NOMO-1 (cell line): Measurements from ENCODE around the gene CACNA1S.
A peak's percentile ranks its signal among the peaks of the same experiment; 100 is the strongest.

Experiments
- DNase-seq, 2 experiments: peaks; one replicate each; lab custom pipeline; 2025; ENCODE audit not compliant: unreplicated experiment in 2 of 2; lab: John Stamatoyannopoulos, UW

CACNA1S gene

DNA sequence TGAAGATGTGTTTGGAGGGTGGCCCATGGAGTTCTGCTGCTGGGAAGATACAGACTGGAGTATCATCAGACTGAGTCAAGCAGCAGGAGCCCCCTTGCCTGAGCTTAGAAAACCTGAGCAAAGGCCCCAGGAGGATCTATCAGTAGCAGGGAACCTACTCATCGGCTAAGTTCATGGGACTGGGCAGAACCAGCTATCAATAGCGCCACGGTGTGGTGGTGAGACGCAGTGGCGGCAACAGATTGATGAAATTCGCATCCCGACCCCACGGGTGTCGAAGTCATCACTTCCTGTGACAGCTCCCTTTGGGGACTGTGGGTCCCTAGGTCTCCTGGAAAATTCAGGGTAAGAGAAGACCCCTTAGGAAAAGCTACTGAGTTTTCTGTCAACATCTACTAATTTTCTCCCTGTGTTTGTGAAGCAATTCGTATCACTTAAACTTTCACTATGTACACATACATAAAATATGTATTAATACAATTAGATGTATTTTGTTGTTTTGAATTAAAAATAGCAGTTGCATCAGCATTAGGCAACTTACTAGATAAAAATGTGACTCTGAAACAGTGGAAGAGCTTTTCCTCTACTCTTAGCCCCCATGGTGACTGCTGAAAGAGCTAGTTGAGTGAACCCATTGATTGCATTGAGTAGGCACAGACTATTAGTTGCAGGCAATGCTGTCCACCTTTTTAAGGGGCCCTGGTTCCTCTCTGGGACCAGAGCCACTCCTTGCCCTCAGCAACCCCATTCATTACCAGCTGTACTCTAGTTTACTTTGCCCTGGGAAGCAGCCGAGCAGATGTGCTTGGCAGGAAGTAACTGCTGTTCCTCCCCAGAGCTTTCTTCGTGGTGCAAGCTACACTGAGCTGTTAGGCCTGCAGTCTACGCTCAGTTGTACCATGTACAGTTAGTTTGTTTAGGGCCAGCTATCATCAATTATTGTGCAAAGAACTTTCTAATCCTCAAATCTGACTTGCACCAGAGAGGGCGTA lies 7.3 kb upstream of the CACNA1S start:
- DNase-seq = peak; percentile 39 to 49

DNA sequence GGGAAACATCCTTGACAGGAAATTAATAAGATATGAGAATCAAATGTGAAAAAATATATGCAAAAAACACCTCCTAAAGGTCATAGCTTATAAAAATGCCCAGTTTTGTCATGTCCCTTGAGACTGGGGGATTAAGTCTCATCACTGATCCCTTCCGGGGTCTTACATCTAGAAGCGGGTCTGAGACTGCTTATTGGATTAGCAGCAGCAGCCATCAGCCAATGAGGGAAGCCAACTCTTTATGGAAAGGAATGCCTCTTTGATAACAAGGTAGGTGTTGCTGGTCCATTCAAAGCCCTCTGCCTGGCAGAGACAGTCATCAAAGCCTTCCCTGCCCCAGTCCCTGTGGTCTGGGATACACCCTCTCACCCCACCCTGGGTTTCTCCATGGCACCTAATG lies 3.9 kb upstream of the CACNA1S start:
- no peak for DNase-seq

DNA sequence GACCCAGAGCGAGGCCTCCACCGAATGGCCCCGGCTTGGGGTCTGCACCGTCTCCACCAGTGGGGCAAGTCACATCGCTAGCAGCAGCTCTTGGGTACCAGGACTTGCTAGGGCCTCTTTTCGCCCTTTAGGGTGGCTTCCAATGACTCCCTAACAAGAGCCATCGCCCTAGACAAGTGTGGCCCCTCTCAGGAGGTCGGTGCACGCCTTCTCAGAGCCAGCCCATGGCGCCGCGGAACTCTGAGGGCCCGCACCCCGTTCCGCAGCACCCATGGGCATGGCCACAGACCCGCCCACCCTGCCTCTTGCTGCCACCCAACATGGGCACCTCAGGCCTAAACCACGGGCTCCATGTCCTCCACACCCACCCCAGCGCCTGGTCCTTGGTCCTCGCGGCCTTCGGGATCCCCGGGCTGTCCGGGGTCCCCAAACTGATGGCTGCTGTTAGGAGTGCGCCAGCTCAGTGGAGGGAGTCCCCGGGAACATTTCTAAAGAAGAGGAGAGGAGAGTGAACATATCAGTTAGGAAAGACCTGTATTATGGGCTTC lies 3.2 kb upstream of the CACNA1S start:
- no peak for DNase-seq

DNA sequence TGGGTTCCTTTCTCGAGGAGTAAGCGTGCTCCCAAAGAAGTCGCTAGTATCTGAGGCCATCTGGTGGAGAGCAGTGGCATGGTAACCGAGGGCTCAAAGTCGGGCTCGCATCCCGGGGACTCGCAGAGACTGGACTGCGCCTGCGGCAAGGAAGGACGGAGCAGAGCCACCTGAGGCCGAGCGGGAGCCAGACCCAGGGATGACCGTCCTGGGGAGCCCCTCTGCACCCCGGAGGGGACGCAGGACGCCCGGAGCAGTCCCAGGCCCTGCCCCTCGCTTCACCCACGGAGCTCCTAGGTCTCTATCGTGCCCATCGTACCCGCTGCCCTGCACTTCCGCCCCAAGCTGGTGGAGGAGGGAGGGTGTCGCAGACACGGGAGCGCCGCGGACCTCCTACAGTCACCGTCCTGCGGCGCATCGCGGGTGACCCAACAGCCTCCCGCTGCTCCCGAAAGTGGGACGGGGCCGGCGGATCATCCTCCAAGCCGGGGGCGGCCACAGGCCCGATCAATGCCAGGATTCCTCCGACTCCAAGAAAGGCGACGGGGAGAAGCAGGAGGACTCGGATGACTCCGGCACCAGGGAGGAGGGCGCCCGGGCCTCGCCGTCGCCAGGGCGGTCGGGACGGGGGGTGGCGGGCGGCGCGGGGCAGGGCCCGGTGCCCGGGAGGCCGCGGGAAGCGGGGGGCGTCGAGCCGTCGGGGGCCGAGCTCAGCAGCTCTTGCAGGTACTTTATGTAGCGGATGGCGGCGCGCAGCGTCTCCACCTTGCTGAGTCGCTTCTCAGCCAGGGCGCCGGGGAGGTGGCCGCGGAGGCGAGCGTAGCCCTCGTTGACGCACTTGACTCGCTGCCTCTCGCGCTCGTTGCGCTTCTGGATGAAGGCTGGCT lies 2.3 kb upstream of the CACNA1S start:
- DNase-seq = peak; percentile 85

DNA sequence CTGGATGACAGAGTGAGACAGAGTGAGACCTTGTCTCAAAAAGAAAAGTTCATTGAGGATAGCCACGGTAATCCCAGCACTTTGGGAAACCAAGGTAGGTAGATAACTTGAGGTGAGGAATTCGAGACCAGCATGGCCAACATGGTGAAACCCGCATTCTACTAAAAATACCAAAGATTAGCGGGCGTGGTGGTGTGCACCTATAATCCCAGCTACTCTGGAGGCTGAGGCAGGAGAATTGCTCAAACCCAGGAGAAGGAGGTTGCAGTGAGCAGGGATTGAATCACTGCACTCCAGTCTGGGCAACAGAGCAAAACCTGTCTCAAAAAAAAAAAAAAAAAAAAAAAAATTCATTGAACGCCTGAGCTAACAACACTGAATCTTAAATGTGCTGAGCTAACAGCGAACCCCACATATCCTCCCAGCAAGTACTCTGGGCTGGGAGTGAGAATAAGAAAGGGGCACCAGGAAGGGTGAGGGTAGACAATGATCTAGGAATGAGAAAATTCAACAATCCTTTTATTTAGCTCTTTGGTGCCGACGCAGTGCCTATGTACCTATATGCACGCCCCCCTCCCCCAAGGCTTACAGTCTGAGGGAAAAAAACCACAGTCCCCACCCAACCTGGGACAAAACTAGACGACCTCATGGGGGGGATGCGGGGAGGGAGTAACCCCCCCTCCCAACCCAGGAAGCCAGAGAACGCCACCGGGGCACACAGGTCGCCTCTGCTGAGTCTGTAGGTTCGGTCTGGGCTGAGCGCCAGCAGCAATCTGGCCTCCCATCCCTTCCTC lies 1.4 kb upstream of the CACNA1S start:
- no peak for DNase-seq

DNA sequence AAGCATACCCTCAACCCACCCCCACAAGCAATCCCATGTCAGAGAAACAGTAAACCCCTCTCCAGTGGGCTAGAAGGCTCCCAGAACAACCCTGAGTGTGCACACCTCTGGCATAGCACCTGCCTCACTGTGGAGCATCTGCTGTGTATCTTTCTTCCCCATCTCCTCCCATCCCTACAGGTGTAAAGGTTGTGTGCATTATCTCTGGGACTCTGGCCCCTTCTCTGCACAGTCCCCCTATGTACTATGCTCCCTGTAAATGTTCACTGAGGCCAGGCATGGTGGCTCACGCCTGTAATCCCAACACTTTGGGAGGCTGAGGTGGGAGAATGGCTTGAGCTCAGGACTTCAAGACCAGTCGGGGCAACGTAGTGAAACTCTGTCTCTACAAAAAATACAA lies 700 bp upstream of the CACNA1S start:
- no peak for DNase-seq

DNA sequence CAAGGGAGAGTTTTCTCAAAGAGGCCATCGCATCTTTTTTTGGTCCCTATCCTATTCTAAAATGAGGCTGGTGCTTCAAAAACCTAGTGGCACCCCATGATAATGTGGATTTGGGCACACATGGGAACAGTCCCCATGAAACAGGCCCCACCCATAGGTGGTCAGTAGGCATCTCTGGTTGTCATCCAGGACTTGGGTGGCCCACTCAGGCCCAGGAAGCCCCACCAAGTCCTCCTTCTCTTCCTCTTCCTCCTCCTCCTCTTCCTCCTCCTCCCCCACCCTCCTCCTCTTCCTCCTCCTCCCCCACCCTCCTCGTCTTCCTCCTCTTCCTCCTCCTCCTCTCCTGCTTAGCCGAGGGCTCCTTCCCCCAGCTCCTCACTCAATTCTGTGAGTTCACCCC lies 554 bp downstream of the CACNA1S start:
- no peak for DNase-seq

DNA sequence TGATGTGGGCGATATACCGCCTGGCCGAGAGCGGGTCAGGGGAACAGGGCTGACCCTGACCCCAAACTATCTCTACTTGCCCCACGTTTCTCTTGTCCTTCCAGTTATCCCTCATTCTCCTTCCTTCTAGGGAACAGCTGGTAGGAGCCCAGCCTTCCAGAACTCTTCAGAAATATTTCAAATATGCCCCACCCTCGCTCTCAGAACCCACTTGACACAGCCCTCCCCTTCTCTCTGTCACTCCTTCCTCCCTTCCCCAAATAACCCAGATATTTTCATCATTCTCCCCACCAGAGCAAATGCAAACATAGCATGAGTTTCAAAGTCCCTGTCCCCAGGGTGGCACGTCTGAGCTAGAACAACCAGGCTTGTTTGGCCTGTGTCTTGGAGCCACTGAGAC lies 1.1 kb downstream of the CACNA1S start:
- no peak for DNase-seq

DNA sequence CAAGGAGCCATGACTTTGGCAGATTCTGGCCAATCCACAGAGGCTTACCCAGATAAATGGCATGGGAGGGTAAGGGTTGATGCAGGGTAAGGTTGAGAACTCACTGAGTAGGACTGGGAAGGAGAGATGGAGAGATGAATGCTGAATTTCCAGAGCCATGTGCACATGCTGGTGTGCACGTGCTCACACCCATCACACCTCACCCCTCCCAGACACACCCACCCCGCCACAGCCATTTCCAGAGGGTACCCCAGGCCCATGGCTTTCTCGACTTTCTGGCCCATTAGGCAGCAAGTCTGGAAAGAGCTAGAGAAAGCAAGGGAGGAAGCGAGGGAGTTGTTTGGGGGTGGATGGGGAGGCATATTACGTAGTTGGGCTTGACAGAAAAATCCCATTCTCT lies 1.6 kb downstream of the CACNA1S start:
- no peak for DNase-seq

DNA sequence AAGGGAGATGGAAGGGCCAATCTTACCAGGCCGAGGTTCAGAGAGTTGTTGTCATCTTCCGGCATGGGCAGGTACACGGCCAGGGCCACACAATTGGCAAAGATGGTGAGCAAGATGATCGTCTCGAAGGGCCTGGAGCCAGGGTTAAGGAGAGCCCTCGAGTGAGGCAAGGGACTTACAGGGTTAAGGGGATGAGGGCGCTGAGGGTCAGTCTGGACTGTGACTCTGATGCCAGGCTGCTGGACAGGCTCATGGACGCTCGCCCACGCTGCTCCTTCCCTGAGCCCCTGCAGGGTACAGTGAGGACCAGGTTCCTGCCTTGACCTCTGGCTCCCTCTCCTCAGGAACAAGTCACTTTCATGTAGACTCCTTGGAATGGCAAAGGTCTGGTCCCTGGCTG lies 2.1 kb downstream of the CACNA1S start:
- DNase-seq = no peak

DNA sequence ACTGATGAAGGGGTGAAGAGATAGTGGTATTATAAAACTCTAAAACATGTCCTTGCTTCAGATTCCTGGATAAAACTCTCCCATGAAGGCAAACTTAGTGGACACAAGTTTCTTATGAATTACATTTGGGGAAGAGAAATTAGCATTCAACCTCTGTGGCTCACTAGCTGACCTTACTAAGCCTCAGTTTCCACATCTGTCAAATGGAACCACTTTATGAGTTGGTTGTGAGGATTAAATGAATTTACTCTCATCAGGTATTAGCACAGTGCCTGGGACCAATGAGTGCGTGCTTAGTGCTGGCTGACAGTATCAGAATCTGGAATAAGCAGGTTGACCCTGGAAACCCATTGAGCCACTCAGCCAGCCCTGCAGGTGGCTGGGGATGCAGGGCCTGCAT lies 2.6 kb downstream of the CACNA1S start:
- DNase-seq = no peak

DNA sequence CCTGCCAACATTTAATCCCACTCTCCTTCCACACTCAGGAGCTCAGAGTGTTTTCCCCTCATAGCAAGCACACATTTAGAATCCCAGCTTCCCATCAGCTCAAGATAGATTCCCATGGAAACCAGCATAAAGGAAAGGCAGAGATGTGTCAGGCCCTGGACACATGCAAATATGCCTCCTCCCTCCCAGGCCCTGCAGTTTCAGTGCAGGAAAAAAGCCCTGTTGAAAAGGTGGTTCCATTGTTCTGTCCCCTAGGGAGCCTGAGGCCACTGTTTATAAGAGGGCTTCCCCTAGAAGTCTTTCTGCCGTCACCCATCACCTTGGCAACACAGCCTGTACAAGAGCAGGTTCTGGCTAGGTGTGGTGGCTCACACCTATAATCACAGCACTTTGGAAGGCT lies 3.6 kb downstream of the CACNA1S start:
- DNase-seq = no peak

DNA sequence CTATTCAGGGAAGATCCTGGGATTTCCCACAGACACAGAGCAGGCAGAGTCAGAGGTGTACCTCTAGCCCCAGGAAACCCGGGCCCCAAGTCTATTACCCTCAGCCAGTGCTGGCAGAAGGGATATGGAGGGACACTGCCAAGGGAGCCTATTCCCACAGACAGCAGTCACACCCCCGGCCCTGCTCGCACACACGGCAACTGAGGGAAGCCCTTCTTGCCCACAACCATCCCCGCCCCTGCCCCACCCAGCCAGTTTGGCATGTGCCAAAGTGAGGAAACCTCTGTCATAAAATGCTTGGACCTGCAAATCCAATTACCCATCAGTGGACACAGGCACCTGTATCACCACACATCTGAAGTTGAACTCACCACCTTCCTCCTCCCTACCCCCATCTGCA lies 6.5 kb downstream of the CACNA1S start:
- no peak for DNase-seq

DNA sequence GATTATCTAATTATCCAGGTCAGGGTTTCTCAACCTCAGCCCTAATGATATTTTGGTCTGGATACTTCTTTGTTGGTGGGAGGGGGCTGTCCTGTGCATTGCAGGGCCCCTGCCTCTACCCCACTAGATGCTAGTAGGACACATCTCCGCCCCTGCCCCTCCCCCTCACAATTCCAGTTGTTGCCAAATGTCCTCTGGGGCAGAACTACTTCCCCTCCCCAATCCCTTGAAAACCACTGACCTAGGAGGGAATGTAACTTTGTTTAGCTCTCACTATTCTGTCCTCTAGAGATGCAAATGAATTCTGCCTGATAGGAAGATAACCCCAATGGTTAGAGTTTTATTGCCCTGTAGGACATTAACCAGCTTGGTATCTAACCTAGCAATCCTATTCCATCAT lies 8.1 kb downstream of the CACNA1S start:
- no peak for DNase-seq

DNA sequence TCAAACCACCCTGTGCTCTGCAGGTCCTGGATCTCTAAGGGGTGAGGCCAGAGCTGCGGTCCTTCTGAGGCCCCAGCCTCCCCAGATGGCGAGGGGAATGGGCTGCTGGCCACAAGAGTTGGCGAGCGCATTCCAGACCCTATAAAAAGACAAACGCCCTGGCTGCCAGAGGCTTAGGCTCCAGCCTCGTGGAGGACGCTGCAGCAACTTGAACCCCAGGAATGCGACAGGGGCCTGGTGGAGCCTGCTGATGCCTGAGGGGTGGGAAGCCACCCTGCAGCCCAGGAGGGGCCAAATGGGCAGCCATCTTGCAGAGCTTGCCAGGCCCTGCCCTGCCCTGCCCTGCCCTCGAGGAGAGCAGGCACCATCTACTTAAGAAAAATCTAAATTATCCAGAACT lies 8.6 kb downstream of the CACNA1S start:
- DNase-seq = no peak

DNA sequence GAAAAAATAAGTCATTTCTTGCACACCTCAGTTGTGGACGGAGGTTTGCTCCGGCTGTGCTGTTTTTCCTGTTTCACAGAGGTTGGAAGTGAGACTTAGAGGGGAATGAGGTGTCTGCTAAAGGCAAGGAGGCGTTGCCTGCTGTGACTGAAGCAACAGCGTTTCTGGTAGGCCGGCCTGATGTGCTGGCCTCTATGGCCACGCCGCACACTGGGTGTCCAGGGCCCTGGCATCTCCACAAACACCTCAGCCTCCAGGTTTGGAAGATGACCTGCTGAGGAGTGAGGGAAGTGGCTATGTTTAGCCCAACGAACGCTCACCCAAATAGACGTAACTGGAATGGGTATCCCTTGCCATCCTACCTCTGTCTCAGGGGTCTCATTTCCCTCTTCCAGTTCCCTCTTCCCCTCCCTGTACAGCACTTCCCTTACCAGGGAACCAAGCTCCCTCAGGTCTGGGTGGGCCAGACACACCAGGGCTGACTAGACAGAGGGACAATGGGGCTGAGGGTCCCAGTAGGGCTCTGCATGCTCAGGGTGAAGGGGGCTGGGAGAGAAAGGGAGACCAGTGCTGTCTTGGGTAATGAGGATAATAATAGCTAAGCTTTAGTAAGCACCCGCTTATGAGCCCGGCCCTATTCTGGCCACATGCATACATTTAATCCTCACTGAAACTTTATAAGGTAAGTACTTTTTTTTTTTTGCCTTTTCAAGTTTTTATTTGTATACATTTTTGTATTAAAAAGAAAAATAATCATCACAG lies 11.9 kb downstream of the CACNA1S start:
- DNase-seq = no peak

DNA sequence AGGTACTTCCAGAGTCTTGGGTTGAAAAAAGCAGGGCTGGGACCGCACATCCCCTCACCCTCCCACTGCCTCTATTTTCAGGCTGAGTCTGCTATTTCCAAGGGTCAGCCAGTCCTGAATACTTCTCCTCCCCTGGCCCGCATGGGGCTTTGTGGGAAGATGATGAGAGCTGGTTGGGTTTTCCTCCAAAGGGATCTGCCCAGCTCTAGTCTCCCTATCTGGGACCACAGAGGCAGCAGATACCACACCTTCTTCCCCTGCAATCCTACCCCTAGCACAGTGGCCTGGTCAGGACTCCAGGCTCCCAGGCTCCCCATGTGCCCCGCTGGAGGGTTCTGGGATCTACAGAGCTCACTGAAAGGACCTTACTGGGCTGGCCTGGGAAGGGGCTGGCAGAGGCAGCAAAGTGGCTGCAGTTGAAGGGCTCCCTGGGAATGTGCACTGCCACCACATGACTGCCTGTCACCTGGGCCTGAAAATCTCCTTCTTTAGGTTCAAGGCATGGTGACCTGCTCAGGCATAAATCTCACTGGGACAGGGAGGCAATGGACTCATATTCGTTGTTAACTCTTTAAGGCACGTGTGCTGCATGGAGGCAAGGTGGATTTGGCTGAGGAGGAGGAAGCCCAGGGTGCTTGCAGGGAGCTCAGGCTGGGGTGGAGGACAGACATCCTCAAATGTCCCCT lies 13.1 kb downstream of the CACNA1S start:
- no peak for DNase-seq

DNA sequence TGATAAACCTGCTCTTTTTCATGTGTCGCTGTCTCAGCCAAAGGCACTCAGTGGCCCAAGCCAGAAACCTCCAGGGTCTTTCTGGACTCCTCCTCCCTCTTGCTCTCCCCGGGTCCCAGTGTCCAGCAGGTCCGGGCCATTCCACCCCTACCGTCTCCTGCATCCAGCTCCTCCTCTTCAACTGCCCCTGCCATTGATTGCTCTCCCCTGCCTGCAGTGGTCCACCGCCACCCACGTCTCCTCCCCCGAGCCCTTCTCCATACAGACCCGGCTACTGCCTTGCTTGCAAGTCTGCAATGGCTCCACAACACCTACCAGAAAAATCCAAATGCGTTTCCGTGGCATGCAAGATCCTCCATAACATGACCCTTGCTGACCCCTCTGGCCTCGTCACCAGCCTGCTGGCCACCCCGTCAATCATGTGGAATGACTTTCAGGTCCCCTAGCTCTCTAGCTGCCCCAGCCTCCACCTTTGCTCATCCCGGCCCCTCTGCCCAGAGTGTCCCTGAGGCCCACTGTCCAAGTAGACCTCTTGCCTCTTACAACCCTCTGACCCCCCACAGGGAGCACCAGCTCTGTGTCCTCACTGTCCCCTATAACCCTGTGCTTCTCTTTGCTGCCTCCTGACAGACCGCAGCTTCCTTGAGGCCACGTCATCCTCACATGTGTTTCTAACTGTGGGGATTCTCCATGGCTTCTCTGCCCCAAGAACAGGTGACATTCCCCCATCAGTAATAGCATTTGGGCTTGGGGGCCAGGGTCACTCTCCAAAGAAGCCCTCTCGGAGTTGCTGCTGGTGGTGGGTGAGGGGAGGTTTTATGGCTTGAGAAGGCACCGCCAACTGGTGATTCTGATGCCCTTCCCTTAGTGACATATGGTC lies 15.0 kb downstream of the CACNA1S start:
- no peak for DNase-seq
